OCI-LY1 (cell line): ENCODE data around the gene SYT7.

Experiments used
- CTCF ChIP-seq: fragments of 200-600 bp; sonication (generic), shearing (Covaris generic); IDR thresholded peaks from 2 replicates; pipeline ENCODE4 v1.5.1; 2017; ENCODE audit warnings: mild to moderate bottlenecking, antibody characterized with exemption, low read length, moderate library complexity, mixed read lengths
- EZH2 ChIP-seq: fragments of 200-600 bp; sonication (generic), shearing (Covaris generic); IDR thresholded peaks from 2 replicates; pipeline ENCODE4 v1.8.0; 2017; ENCODE audit warnings: borderline replicate concordance, mixed run types, mild to moderate bottlenecking, antibody characterized with exemption, low read length, moderate library complexity, mixed read lengths

GRCh38 chr11:61526229-61526628 is 54.6 kb downstream of the SYT7 start:
- TF ChIP-seq CTCF (no peak), EZH2 (no peak)
